ENCODE results near the gene FBXW8.

GRCh38 chr12:116880817-116881324, 29.9 kb upstream of the FBXW8 start:
- peak; percentile 21 for TF ChIP-seq EZH2 (IDR thresholded peaks at IDR 0.05; ENCODE audit: borderline replicate concordance, low read depth, low read length, severe bottlenecking)
- no peak for TF ChIP-seq POLR2A (IDR thresholded peaks at IDR 0.05; ENCODE audit: low read depth, low read length)
- TF ChIP-seq, protein P1, sequence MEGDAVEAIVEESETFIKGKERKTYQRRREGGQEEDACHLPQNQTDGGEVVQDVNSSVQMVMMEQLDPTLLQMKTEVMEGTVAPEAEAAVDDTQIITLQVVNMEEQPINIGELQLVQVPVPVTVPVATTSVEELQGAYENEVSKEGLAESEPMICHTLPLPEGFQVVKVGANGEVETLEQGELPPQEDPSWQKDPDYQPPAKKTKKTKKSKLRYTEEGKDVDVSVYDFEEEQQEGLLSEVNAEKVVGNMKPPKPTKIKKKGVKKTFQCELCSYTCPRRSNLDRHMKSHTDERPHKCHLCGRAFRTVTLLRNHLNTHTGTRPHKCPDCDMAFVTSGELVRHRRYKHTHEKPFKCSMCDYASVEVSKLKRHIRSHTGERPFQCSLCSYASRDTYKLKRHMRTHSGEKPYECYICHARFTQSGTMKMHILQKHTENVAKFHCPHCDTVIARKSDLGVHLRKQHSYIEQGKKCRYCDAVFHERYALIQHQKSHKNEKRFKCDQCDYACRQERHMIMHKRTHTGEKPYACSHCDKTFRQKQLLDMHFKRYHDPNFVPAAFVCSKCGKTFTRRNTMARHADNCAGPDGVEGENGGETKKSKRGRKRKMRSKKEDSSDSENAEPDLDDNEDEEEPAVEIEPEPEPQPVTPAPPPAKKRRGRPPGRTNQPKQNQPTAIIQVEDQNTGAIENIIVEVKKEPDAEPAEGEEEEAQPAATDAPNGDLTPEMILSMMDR (IDR thresholded peaks at IDR 0.05; ENCODE audit: extremely low read depth in 1 of 2, insufficient read depth in 1 of 2, low read depth in 1 of 2, low read length in 2 of 2) = no peak
- TF ChIP-seq MAX (IDR thresholded peaks at IDR 0.05; ENCODE audit: insufficient read depth, insufficient read length) = no peak
- no peak for TF ChIP-seq FOS (IDR thresholded peaks at IDR 0.05; ENCODE audit: borderline replicate concordance, insufficient read depth, low read length)
- no peak for TF ChIP-seq POLR2AphosphoS5 (IDR thresholded peaks at IDR 0.05; ENCODE audit: insufficient read depth, low read depth, low read length)

Data from endothelial cell of umbilical vein (primary cell).